Liver (tissue), 9 donors: ENCODE results near the gene IDI2. TPM values are rescaled to one million over a fixed set of nuclear protein-coding genes. Genes with fewer than 3 reads are reported as not detected.

ENCODE experiments used
- DNase-seq: peaks from one replicate; pipeline ENCODE4 v3.0.0-alpha.2; 2017; ENCODE audit warnings: low spot score
- H3K27ac ChIP-seq, 2 donors: one replicate each; pipeline ENCODE4 v1.7.0; 2013; ENCODE audit warnings: inconsistent platforms in 2 of 2, low read length in 2 of 2, control low read depth in 1 of 2, low read depth in 1 of 2, mild to moderate bottlenecking in 1 of 2
- H3K27me3 ChIP-seq, 4 donors: one replicate each; pipeline versions ENCODE4 v1.6.1 to v1.7.0; 2013; ENCODE audit warnings: low read length in 3 of 4, inconsistent platforms in 1 of 4, mild to moderate bottlenecking in 1 of 4, moderate library complexity in 1 of 4; ENCODE audit not compliant: control insufficient read depth in 4 of 4, insufficient read depth in 4 of 4
- H3K36me3 ChIP-seq, 4 donors: one replicate each; pipeline versions ENCODE4 v1.6.1 to v1.7.0; 2013; ENCODE audit warnings: low read length in 3 of 4, mild to moderate bottlenecking in 3 of 4, low read depth in 1 of 4, moderate library complexity in 1 of 4; ENCODE audit not compliant: control insufficient read depth in 4 of 4, insufficient read depth in 3 of 4
- H3K4me1 ChIP-seq, 4 donors: one replicate each; pipeline versions ENCODE4 v1.6.1 to v1.7.0; 2013; ENCODE audit warnings: low read length in 3 of 4, mild to moderate bottlenecking in 3 of 4, moderate library complexity in 1 of 4; ENCODE audit not compliant: control insufficient read depth in 4 of 4, insufficient read depth in 4 of 4
- H3K4me3 ChIP-seq, 3 donors: one replicate each; pipeline versions ENCODE4 v1.6.1 to v1.7.0; 2013; ENCODE audit warnings: low read length in 3 of 3, control low read depth in 1 of 3, low read depth in 1 of 3, mild to moderate bottlenecking in 1 of 3
- H3K9ac ChIP-seq, 2 donors: one replicate each; pipeline ENCODE4 v1.7.0; 2013; ENCODE audit warnings: low read length in 2 of 2, mild to moderate bottlenecking in 2 of 2, moderate library complexity in 2 of 2, control low read depth in 1 of 2, low read depth in 1 of 2
- H3K9me3 ChIP-seq, 4 donors: one replicate each; pipeline versions ENCODE4 v1.6.1 to v1.7.0; 2013; ENCODE audit warnings: low read length in 3 of 4; ENCODE audit not compliant: control insufficient read depth in 4 of 4
- EGR1 ChIP-seq, 2 donors: IDR thresholded peaks; 2 replicates each; pipeline ENCODE4 v1.6.1; 2016 to 2018; ENCODE audit warnings: antibody characterized with exemption in 2 of 2, low read depth in 2 of 2
- FOXA1 ChIP-seq: IDR thresholded peaks from 2 replicates; pipeline ENCODE4 v1.6.1; 2016; ENCODE audit warnings: antibody characterized with exemption
- GABPA ChIP-seq, 2 donors: IDR thresholded peaks in 1 of 2; conservative IDR thresholded peaks in 1 of 2; 2 replicates each; pipeline ENCODE4 v1.6.1; 2016; ENCODE audit warnings: antibody characterized with exemption in 2 of 2, mild to moderate bottlenecking in 1 of 2, moderate library complexity in 1 of 2
- HNF4G ChIP-seq: IDR thresholded peaks from 2 replicates; pipeline ENCODE4 v1.6.1; 2016; ENCODE audit warnings: antibody characterized with exemption
- NR2F2 ChIP-seq: IDR thresholded peaks from 2 replicates; pipeline ENCODE4 v1.6.1; 2016; ENCODE audit warnings: antibody characterized with exemption
- RAD21 ChIP-seq, 2 donors: IDR thresholded peaks; 2 replicates each; pipeline ENCODE4 v1.6.1; 2016; ENCODE audit warnings: antibody characterized with exemption in 2 of 2, mild to moderate bottlenecking in 2 of 2
- SP1 ChIP-seq: IDR thresholded peaks from 2 replicates; pipeline ENCODE4 v1.6.1; 2018; ENCODE audit warnings: antibody characterized with exemption, mild to moderate bottlenecking
- TAF1 ChIP-seq: conservative IDR thresholded peaks from 2 replicates; pipeline ENCODE4 v1.6.1; 2016; ENCODE audit warnings: antibody characterized with exemption, mild to moderate bottlenecking
- YY1 ChIP-seq: IDR thresholded peaks from 2 replicates; pipeline ENCODE4 v1.6.1; 2016; ENCODE audit warnings: antibody characterized with exemption, mild to moderate bottlenecking
- WGBS: extraction: QIAGEN DNeasy Blood & Tissue Kit; methylation state at CpG from one replicate; pipeline ENCODE4 v1.1.7; 2013; 5-methylcytosine and 5-hydroxymethylcytosine counted together
- polyA plus RNA-seq, 2 donors: library from polyadenylated mRNA; stranded (reverse) in 1 of 2; unstranded in 1 of 2; fragments of 200-250 nt in 1 of 2; fragments of >200 nt in 1 of 2; fragmentation: Nextera tagmentation in 1 of 2; extraction: Ambion mirVana in 1 of 2; gene quantifications; one replicate each; pipeline versions ENCODE4 v1.2.1 to v1.2.3, GENCODE V29; 2013 to 2015
- total RNA-seq, 2 donors: library from RNA; depleted of rRNA; stranded (reverse); fragments of >200 nt; gene quantifications; one replicate each; pipeline ENCODE4 v1.2.3, GENCODE V29; 2014
- TF ChIP-seq, protein P1 (sequence below): IDR thresholded peaks from 2 replicates; pipeline ENCODE4 v1.6.1; 2016; ENCODE audit warnings: antibody characterized with exemption
- TF ChIP-seq, protein P2 (sequence below): IDR thresholded peaks from 2 replicates; pipeline ENCODE4 v1.6.1; 2016; ENCODE audit warnings: antibody characterized with exemption
- TF ChIP-seq, protein P3 (sequence below): IDR thresholded peaks from 2 replicates; pipeline ENCODE4 v1.6.1; 2016; ENCODE audit warnings: antibody characterized with exemption, mild to moderate bottlenecking
- TF ChIP-seq, protein P4 (sequence below): IDR thresholded peaks from 2 replicates; pipeline ENCODE4 v1.6.1; 2016; ENCODE audit warnings: antibody characterized with exemption
- donor health status: healthy.
- donor health status: healthy.
- donor health status: healthy.
- donor health status: healthy.
- donor health status: healthy.

Gene IDI2
- total and polyA plus RNA-seq, 4 donors = not detected

DNA sequence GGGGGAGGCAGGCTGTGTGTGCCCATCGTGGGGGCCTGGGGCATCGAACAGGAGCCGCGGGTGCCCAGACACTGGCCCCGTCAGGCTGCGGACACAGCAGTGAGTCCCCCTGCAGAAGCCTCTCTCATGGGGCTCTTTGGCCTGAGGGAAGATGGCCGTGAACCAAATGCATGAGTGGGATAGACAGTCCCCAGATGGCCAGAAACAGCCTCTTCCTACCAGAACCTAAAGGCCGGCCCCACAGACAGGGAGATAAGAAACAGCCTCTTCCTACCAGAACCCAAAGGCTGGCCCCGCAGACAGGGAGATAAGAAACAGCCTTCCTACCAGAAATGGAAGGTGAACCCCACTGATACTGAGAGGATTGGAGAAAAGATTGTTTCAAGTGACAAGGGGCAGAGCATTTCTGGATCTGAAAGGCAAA, 16.6 kb downstream of the IDI2 start (continued):
- TF ChIP-seq, protein P1, sequence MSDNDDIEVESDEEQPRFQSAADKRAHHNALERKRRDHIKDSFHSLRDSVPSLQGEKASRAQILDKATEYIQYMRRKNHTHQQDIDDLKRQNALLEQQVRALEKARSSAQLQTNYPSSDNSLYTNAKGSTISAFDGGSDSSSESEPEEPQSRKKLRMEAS = no peak
- TF ChIP-seq GABPA (IDR thresholded peaks at IDR 0.05 in 1 of 2, conservative IDR thresholded peaks at IDR 0.05 in 1 of 2) (no peak), FOXA1 (no peak), SP1 (no peak)
- TF ChIP-seq, protein P2, sequence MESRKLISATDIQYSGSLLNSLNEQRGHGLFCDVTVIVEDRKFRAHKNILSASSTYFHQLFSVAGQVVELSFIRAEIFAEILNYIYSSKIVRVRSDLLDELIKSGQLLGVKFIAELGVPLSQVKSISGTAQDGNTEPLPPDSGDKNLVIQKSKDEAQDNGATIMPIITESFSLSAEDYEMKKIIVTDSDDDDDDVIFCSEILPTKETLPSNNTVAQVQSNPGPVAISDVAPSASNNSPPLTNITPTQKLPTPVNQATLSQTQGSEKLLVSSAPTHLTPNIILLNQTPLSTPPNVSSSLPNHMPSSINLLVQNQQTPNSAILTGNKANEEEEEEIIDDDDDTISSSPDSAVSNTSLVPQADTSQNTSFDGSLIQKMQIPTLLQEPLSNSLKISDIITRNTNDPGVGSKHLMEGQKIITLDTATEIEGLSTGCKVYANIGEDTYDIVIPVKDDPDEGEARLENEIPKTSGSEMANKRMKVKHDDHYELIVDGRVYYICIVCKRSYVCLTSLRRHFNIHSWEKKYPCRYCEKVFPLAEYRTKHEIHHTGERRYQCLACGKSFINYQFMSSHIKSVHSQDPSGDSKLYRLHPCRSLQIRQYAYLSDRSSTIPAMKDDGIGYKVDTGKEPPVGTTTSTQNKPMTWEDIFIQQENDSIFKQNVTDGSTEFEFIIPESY = no peak

DNA sequence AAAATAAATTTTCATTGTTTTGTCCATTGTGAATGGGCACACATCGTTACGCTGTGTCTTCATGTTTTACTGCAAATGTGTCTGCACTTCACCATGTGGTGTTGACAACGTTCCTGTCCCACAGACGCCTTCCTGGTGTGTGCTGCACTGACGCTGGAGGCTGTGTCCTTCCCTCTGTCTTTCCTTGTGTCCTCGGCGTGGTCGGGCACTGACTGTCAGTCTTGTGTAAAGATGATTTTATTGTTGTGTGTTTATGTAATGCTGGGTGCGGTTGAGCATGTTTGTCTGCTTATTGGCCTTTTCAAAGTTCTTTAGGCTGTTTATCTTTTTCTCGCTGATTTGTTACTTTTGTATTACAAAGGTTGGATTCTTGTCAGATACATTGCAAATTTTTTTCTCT, 18.1 kb downstream of the IDI2 start:
- no peak for DNase-seq
- Histone ChIP-seq H3K9me3 (peaks cover 0 to 3% (median under 1%) of the 10 kb centered on the region in 4 donors), H3K4me1 (no peaks in the 10 kb centered on the region), H3K27ac (no peak overlapping the region), H3K27me3 (no peaks in the 10 kb centered on the region), H3K36me3 (peaks cover 28 to 94% (median 71%) of the 10 kb centered on the region in 4 donors), H3K9ac (no peak overlapping the region), H3K4me3 (no peak overlapping the region)
- WGBS = 89% methylated on average over 10 of the region's 10 CpGs
- TF ChIP-seq HNF4G = no peak
- TF ChIP-seq, protein P3, sequence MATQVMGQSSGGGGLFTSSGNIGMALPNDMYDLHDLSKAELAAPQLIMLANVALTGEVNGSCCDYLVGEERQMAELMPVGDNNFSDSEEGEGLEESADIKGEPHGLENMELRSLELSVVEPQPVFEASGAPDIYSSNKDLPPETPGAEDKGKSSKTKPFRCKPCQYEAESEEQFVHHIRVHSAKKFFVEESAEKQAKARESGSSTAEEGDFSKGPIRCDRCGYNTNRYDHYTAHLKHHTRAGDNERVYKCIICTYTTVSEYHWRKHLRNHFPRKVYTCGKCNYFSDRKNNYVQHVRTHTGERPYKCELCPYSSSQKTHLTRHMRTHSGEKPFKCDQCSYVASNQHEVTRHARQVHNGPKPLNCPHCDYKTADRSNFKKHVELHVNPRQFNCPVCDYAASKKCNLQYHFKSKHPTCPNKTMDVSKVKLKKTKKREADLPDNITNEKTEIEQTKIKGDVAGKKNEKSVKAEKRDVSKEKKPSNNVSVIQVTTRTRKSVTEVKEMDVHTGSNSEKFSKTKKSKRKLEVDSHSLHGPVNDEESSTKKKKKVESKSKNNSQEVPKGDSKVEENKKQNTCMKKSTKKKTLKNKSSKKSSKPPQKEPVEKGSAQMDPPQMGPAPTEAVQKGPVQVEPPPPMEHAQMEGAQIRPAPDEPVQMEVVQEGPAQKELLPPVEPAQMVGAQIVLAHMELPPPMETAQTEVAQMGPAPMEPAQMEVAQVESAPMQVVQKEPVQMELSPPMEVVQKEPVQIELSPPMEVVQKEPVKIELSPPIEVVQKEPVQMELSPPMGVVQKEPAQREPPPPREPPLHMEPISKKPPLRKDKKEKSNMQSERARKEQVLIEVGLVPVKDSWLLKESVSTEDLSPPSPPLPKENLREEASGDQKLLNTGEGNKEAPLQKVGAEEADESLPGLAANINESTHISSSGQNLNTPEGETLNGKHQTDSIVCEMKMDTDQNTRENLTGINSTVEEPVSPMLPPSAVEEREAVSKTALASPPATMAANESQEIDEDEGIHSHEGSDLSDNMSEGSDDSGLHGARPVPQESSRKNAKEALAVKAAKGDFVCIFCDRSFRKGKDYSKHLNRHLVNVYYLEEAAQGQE = no peak
- TF ChIP-seq, protein P2 = no peak
- TF ChIP-seq EGR1 (IDR thresholded peaks at IDR 0.05; ENCODE audit: low read depth in 2 of 2) = no peak
- TF ChIP-seq YY1 = no peak
- no peak for TF ChIP-seq SP1
- TF ChIP-seq, protein P1 = no peak
- TF ChIP-seq RAD21 (IDR thresholded peaks at IDR 0.05) = no peak
- no peak for TF ChIP-seq GABPA (IDR thresholded peaks at IDR 0.05 in 1 of 2, conservative IDR thresholded peaks at IDR 0.05 in 1 of 2)
- no peak for TF ChIP-seq NR2F2
- TF ChIP-seq, protein P4, sequence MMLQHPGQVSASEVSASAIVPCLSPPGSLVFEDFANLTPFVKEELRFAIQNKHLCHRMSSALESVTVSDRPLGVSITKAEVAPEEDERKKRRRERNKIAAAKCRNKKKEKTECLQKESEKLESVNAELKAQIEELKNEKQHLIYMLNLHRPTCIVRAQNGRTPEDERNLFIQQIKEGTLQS = no peak
- TF ChIP-seq TAF1 = no peak
